ENCODE results near the gene SARM1. TPM values are rescaled to one million over a fixed set of nuclear protein-coding genes. Genes with fewer than 3 reads are reported as not detected.
A peak's percentile ranks its signal among the peaks of the same experiment; 100 is the strongest.

Gene SARM1
- total and polyA plus RNA-seq, 9 of the 15 experiments (the other 6 are each of a cell fraction or from before 2014, with no cell fraction given), result 0.04 to 0.55 (median 0.11) TPM; not detected in 2

DNA sequence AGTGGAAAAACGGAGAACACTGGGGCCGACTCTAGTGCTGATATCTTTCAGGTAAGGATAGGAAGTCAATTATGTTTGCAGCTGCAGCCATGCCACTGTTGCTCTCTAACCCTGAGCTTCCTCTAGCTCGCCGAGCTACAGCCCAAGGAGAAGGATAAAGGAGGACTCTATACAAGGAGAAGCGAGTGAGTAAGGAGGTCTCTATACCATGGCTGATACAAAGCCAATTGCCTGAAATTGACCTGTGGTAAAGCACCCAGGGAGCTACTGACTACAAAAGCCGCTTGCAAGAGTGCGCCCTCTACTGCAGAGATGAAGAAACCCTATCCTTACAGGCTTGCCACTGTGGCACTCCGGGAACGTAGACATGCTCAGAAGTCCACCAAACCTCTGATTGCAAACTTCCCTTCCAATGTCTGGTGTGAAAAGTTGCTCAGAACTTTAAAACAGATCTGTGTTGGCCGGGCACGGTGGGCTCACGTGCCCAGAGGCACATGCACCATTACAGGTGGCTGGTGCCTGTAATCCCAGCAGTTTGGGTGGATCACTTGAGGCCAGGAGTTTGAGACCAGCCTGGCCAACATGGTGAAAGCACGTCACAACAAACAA lies 45.3 kb downstream of the SARM1 start:
- in situ Hi-C loops (cut with MboI), result no loop called here
- peaks cover 20 to 33% of the 10 kb centered on the region in 2 experiments for H3K27me3 ChIP-seq (ENCODE audit: control insufficient read depth in 2 of 2, insufficient read depth in 2 of 2, low read length in 2 of 2)
- H3K9ac ChIP-seq (ENCODE audit: insufficient read depth in 1 of 2, low read depth in 2 of 2, low read length in 2 of 2), result no peak overlapping the region
- BruUV-seq (replicated peaks), result no TSS peak
- no peak overlapping the region for H3K4me3 ChIP-seq
- no peaks in the 10 kb centered on the region for H3K79me2 ChIP-seq (ENCODE audit: control insufficient read depth, insufficient read depth, low read length)
- WGBS (ENCODE audit: insufficient coverage, low coverage, missing lambda C conversion rate), result 1% methylated on average over 13 of the region's 13 CpGs
- intact Hi-C loops (cut with micrococcal nuclease), result loop anchor here (5.0 kb wide), 1 partner anchor 35 kb away; no protein-coding TSS in a partner anchor
- H2AFZ ChIP-seq (ENCODE audit: low read depth, low read length), result peak overlapping the region; percentile 67
- ChIA-PET CTCF (ENCODE audit: low intra/inter-chr PET ratio) (interaction anchor here (1.3 kb wide), 1 partner anchor 612 kb away, joined by 3 read pairs; no protein-coding TSS in a partner anchor), POLR2A (interaction anchor here (0.6 to 1.5 kb wide), 4 partner anchors 8 to 1096 kb away, joined by 3 to 7 read pairs (median 3); no protein-coding TSS in a partner anchor)
- no peaks in the 10 kb centered on the region for H3K9me3 ChIP-seq (replicated peaks; ENCODE audit: control insufficient read depth, insufficient read depth, low read depth, low read length)
- FAIRE-seq (peak; percentile 96), DNase-seq (ENCODE audit: extremely low read depth in 1 of 4, low spot score in 3 of 4) (peak; percentile 55 to 78 (median 62)), ATAC-seq (peak; percentile 99)
- H3K36me3 ChIP-seq (ENCODE audit: control insufficient read depth, insufficient read depth, low read length), result no peaks in the 10 kb centered on the region
- no peaks in the 10 kb centered on the region for H4K20me1 ChIP-seq (replicated peaks; ENCODE audit: control insufficient read depth, insufficient read depth, low read length)
- no peaks in the 10 kb centered on the region for H3K9me1 ChIP-seq (ENCODE audit: control insufficient read depth, insufficient read depth, low read length)
- H3K27ac ChIP-seq (ENCODE audit: extremely low read depth, low read depth, low read length), result no peak overlapping the region
- no peak overlapping the region; the same call in 1 of the 2 replicates for H3K4me2 ChIP-seq (ENCODE audit: insufficient read depth, low read length)
- no peaks in the 10 kb centered on the region; a peak in 2 of 5 replicates for H3K4me1 ChIP-seq (replicated peaks in 1 of 2; ENCODE audit: control insufficient read depth in 2 of 2, insufficient read depth in 2 of 2, low read length in 2 of 2)
- TF ChIP-seq NFE2 (IDR thresholded peaks at IDR 0.05; ENCODE audit: low read depth), result no peak
- TF ChIP-seq, protein P1, sequence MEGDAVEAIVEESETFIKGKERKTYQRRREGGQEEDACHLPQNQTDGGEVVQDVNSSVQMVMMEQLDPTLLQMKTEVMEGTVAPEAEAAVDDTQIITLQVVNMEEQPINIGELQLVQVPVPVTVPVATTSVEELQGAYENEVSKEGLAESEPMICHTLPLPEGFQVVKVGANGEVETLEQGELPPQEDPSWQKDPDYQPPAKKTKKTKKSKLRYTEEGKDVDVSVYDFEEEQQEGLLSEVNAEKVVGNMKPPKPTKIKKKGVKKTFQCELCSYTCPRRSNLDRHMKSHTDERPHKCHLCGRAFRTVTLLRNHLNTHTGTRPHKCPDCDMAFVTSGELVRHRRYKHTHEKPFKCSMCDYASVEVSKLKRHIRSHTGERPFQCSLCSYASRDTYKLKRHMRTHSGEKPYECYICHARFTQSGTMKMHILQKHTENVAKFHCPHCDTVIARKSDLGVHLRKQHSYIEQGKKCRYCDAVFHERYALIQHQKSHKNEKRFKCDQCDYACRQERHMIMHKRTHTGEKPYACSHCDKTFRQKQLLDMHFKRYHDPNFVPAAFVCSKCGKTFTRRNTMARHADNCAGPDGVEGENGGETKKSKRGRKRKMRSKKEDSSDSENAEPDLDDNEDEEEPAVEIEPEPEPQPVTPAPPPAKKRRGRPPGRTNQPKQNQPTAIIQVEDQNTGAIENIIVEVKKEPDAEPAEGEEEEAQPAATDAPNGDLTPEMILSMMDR (IDR thresholded peaks at IDR 0.05 in 2 of 3, conservative IDR thresholded peaks at IDR 0.05 in 1 of 3; ENCODE audit: insufficient read depth in 2 of 3, low read depth in 1 of 3, low read length in 3 of 3), result peak; percentile 75 to 85 (median 78)
- no peak for TF ChIP-seq MCM3 (IDR thresholded peaks at IDR 0.05)
- TF ChIP-seq, protein P2, sequence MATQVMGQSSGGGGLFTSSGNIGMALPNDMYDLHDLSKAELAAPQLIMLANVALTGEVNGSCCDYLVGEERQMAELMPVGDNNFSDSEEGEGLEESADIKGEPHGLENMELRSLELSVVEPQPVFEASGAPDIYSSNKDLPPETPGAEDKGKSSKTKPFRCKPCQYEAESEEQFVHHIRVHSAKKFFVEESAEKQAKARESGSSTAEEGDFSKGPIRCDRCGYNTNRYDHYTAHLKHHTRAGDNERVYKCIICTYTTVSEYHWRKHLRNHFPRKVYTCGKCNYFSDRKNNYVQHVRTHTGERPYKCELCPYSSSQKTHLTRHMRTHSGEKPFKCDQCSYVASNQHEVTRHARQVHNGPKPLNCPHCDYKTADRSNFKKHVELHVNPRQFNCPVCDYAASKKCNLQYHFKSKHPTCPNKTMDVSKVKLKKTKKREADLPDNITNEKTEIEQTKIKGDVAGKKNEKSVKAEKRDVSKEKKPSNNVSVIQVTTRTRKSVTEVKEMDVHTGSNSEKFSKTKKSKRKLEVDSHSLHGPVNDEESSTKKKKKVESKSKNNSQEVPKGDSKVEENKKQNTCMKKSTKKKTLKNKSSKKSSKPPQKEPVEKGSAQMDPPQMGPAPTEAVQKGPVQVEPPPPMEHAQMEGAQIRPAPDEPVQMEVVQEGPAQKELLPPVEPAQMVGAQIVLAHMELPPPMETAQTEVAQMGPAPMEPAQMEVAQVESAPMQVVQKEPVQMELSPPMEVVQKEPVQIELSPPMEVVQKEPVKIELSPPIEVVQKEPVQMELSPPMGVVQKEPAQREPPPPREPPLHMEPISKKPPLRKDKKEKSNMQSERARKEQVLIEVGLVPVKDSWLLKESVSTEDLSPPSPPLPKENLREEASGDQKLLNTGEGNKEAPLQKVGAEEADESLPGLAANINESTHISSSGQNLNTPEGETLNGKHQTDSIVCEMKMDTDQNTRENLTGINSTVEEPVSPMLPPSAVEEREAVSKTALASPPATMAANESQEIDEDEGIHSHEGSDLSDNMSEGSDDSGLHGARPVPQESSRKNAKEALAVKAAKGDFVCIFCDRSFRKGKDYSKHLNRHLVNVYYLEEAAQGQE (IDR thresholded peaks at IDR 0.05; ENCODE audit: borderline replicate concordance), result peak; percentile 54; the same call in 1 of the 2 replicates
- TF ChIP-seq, protein P2 (CRISPR knock-in tag; IDR thresholded peaks at IDR 0.05; ENCODE audit: low read depth), result no peak
- no peak for TF ChIP-seq NR1H2 (CRISPR knock-in tag; IDR thresholded peaks at IDR 0.05)
- TF ChIP-seq POLR2G (IDR thresholded peaks at IDR 0.05; ENCODE audit: low read depth, low read length), result no peak
- no peak for TF ChIP-seq PHF8 (IDR thresholded peaks at IDR 0.05; ENCODE audit: borderline replicate concordance, low read length)
- peak; percentile 6 for TF ChIP-seq ZFP36 (IDR thresholded peaks at IDR 0.05; ENCODE audit: low read depth, low read length, partially characterized antibody)
- no peak for TF ChIP-seq GABPA (tag; conservative IDR thresholded peaks at IDR 0.05; ENCODE audit: low read depth)

Data from K562 (cell line).